Upper lobe of right lung (tissue), 1 donor: Measurements from ENCODE around the gene ANKRD17. TPM values are rescaled to one million over a fixed set of nuclear protein-coding genes. Genes with fewer than 3 reads are reported as not detected.

Experiments
- ATAC-seq: fragments of 200-7000 bp; cut with Tn5 transposase; one replicate; pipeline ENCODE4 v1.9.1; 2020; ENCODE audit warnings: mild to moderate bottlenecking, moderate library complexity
- DNase-seq: peaks from one replicate; pipeline ENCODE4 v3.0.0-alpha.2; 2020
- H3K27ac ChIP-seq: fragments of 200-600 bp; one replicate; pipeline ENCODE4 v1.8.0; 2022
- H3K27me3 ChIP-seq: fragments of 200-600 bp; one replicate; pipeline ENCODE4 v1.8.0; 2022; ENCODE audit warnings: mild to moderate bottlenecking
- H3K36me3 ChIP-seq: fragments of 200-600 bp; one replicate; pipeline ENCODE4 v1.8.0; 2022
- H3K4me1 ChIP-seq: fragments of 200-600 bp; one replicate; pipeline ENCODE4 v1.8.0; 2022
- H3K4me3 ChIP-seq: fragments of 200-600 bp; one replicate; pipeline ENCODE4 v1.8.0; 2022; ENCODE audit warnings: mild to moderate bottlenecking
- H3K9me3 ChIP-seq: fragments of 200-600 bp; one replicate; pipeline ENCODE4 v1.8.0; 2022
- intact Hi-C: fragments of 100-400 bp; cut with DNase I; formaldehyde crosslinking; loops from one replicate; pipeline ENCODE4 v1.11.0; 2022
- total RNA-seq: library from RNA; stranded (reverse); fragmentation: NEBNext Ultra II Directional; extraction: Animal tissue kit (Norgen Biotek cat#: 25700); gene quantifications from one replicate; pipeline ENCODE4 v1.2.1, GENCODE V29; 2021
- TF ChIP-seq, protein P1 (sequence below): fragments of 200-600 bp; IDR thresholded peaks from one replicate; pipeline ENCODE4 v1.8.0; 2022; ENCODE audit warnings: antibody characterized with exemption
- donor health status: DM: no; HTN: yes; CAD: no; lungs with severe emphysema.

The ANKRD17 gene
- total RNA-seq, 1 donor from 2014 or later = 61.5 TPM

GRCh38 chr4:73137121-73137520, 121.5 kb downstream of the ANKRD17 start:
- ATAC-seq (no peak), DNase-seq (no peak)
- Histone ChIP-seq H3K27ac (no peak overlapping the region), H3K9me3 (no peaks in the 10 kb centered on the region), H3K4me3 (no peak overlapping the region), H3K36me3 (peaks cover 85% of the 10 kb centered on the region), H3K4me1 (no peaks in the 10 kb centered on the region), H3K27me3 (no peaks in the 10 kb centered on the region)
- intact Hi-C loops = loop anchor here (10.0 kb wide), 1 partner anchor 118 kb away; the partner anchor contains the start of gene ANKRD17
- TF ChIP-seq, protein P1, sequence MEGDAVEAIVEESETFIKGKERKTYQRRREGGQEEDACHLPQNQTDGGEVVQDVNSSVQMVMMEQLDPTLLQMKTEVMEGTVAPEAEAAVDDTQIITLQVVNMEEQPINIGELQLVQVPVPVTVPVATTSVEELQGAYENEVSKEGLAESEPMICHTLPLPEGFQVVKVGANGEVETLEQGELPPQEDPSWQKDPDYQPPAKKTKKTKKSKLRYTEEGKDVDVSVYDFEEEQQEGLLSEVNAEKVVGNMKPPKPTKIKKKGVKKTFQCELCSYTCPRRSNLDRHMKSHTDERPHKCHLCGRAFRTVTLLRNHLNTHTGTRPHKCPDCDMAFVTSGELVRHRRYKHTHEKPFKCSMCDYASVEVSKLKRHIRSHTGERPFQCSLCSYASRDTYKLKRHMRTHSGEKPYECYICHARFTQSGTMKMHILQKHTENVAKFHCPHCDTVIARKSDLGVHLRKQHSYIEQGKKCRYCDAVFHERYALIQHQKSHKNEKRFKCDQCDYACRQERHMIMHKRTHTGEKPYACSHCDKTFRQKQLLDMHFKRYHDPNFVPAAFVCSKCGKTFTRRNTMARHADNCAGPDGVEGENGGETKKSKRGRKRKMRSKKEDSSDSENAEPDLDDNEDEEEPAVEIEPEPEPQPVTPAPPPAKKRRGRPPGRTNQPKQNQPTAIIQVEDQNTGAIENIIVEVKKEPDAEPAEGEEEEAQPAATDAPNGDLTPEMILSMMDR = no peak

- ATAC-seq (no peak), DNase-seq (no peak)
- intact Hi-C loops = loop anchor here (10.0 kb wide), 1 partner anchor 121 kb away; the partner anchor contains the start of gene ANKRD17
- Histone ChIP-seq H3K9me3 (no peaks in the 10 kb centered on the region), H3K27ac (no peak overlapping the region), H3K4me1 (no peaks in the 10 kb centered on the region), H3K27me3 (no peaks in the 10 kb centered on the region), H3K4me3 (no peak overlapping the region), H3K36me3 (peaks cover 82% of the 10 kb centered on the region)
- TF ChIP-seq, protein P1 = no peak
Observed at GRCh38 chr4:73133784-73134183, 124.8 kb downstream of the ANKRD17 start.

DNA sequence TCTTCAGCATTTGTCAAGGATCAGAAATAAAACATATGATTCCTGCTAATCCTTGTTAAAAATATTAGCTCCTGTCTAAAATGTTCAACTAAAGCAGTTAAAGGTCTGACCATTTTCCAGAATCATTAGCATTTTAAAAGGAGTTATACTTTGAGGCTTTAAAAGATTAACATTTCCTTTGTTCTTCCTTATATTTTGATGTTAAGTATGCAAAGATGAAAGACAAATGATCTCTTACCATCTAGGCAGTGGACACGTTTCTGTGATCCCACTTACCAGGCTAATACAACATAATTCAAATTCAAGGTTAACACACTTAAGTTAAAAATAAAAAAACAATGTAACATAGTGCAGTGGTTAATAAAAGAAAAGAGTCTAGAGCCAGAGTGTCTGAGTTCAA, 127.3 kb downstream of the ANKRD17 start:
- TF ChIP-seq, protein P1 = no peak
- Histone ChIP-seq H3K27me3 (no peaks in the 10 kb centered on the region), H3K4me1 (no peaks in the 10 kb centered on the region), H3K36me3 (peaks cover 86% of the 10 kb centered on the region), H3K9me3 (no peaks in the 10 kb centered on the region), H3K27ac (no peak overlapping the region), H3K4me3 (no peak overlapping the region)
- DNase-seq (no peak), ATAC-seq (no peak)
- intact Hi-C loops = loop anchor here (10.0 kb wide), 1 partner anchor 124 kb away; the partner anchor contains the start of gene ANKRD17

GRCh38 chr4:73129319-73129718, 129.3 kb downstream of the ANKRD17 start:
- H3K36me3 ChIP-seq = peaks cover 86% of the 10 kb centered on the region
- DNase-seq (no peak), ATAC-seq (no peak)
- TF ChIP-seq, protein P1 = no peak
- H3K27ac ChIP-seq = no peak overlapping the region
- H3K4me1 ChIP-seq = no peaks in the 10 kb centered on the region
- intact Hi-C loops = no loop called here
- no peaks in the 10 kb centered on the region for H3K9me3 ChIP-seq
- no peaks in the 10 kb centered on the region for H3K27me3 ChIP-seq
- no peak overlapping the region for H3K4me3 ChIP-seq

DNA sequence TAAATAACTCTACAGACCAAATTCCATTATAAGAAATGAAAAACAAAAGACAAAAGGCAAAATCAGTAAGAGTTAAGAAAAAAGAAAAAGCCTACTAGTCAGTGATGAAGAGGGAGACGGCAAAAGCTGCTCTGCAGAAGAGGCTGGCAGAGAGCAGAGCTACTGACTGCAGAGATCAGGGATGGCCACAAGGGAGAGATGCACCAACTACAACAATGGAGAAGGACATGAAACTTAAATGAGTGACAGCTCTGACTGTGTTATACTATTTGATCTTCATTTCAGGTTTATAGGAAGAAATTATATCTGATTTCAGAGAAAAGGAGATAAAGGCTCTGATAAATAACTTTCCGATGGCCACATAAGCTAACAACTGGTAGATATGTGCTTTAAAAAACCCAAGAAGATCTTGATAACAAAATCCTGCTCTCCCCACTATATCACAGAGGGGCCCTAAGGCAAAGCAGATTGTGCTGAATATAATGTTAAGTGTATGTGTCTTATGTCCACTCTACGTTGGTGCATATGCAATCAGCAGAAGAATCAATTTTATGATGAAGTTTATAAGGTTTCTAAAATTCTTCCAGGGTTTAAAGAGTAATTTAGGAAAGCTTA, 130.7 kb downstream of the ANKRD17 start:
- no peak overlapping the region for H3K4me3 ChIP-seq
- H3K9me3 ChIP-seq = no peaks in the 10 kb centered on the region
- H3K27me3 ChIP-seq = no peaks in the 10 kb centered on the region
- intact Hi-C loops = no loop called here
- DNase-seq = no peak
- ATAC-seq = peak; percentile 49
- H3K36me3 ChIP-seq = peaks cover 90% of the 10 kb centered on the region
- no peaks in the 10 kb centered on the region for H3K4me1 ChIP-seq
- TF ChIP-seq, protein P1 = peak; percentile 20
- H3K27ac ChIP-seq = no peak overlapping the region
